Naive thymus-derived CD8-positive, alpha-beta T cell (primary cell): ENCODE results near the gene SCNN1G. TPM values are rescaled to one million over a fixed set of nuclear protein-coding genes. Genes with fewer than 3 reads are reported as not detected.
A peak's percentile ranks its signal among the peaks of the same experiment; 100 is the strongest.
"Not testable (repeated sequence)": the region's sequence is repeated elsewhere in the genome, so short reads cannot be mapped to it uniquely, and the experiment has no call there.

Experiments used
- ATAC-seq, 2 donors: fragments of 150-1000 bp; cut with Tn5 transposase in 1 of 2; sonication (Bioruptor Pico), chemical (Tn5 transposase) in 1 of 2; 1 replicate in 1 of 2; 2 replicates in 1 of 2; pipeline ENCODE4 v1.10.0; 2021; ENCODE audit warnings: mild to moderate bottlenecking in 2 of 2, moderate library complexity in 2 of 2
- POLR2A ChIA-PET: fragments of 350-600 bp; sonication (Branson Sonifier 250); formaldehyde crosslinking; loops from one replicate; lab custom pipeline; 2021; ENCODE audit warnings: antibody characterized with exemption; lab: Charles Lee
- DNase-seq, 10 donors: peaks; one replicate each; pipeline versions ENCODE4 v3.0.0 to v3.0.0-alpha.2; 2020 to 2022
- H3K27ac Mint-ChIP-seq, 10 donors: one replicate each; pipeline ENCODE4 v1.8.0; 2020 to 2022; ENCODE audit warnings: mild to moderate bottlenecking in 10 of 10, mixed read lengths in 10 of 10, moderate library complexity in 4 of 10, inconsistent platforms in 1 of 10
- H3K27me3 Mint-ChIP-seq, 5 donors: one replicate each; pipeline ENCODE4 v1.8.0; 2021 to 2022; ENCODE audit warnings: mixed read lengths in 5 of 5
- H3K36me3 Mint-ChIP-seq, 3 donors: one replicate each; pipeline ENCODE4 v1.8.0; 2020 to 2022; ENCODE audit warnings: mixed read lengths in 3 of 3, mild to moderate bottlenecking in 2 of 3, inconsistent platforms in 1 of 3
- H3K4me1 Mint-ChIP-seq, 4 donors: one replicate each; pipeline ENCODE4 v1.8.0; 2021 to 2022; ENCODE audit warnings: mixed read lengths in 4 of 4
- H3K4me3 Mint-ChIP-seq, 10 donors: one replicate each; pipeline ENCODE4 v1.8.0; 2020 to 2022; ENCODE audit warnings: mild to moderate bottlenecking in 10 of 10, mixed read lengths in 10 of 10, moderate library complexity in 6 of 10, inconsistent platforms in 1 of 10
- H3K9me3 Mint-ChIP-seq, 9 donors: one replicate each; pipeline ENCODE4 v1.8.0; 2020 to 2022; ENCODE audit warnings: mixed read lengths in 9 of 9, mild to moderate bottlenecking in 3 of 9, inconsistent platforms in 1 of 9, moderate library complexity in 1 of 9
- polyA plus RNA-seq, 3 donors: library from polyadenylated mRNA; unstranded; fragments of 300-500 nt; fragmentation: Illumina TruSeq; gene quantifications; one replicate each; pipeline ENCODE4 v1.2.3, GENCODE V29; 2021
- total RNA-seq, 8 experiments: library from RNA in 2 of 8; stranded (reverse) in 2 of 8; gene quantifications; one replicate each; pipeline ENCODE4 v1.2.3 and lab custom pipeline; 2021 to 2026

The SCNN1G gene
- total and polyA plus RNA-seq, 5 experiments from 2014 or later: not detected

DNA sequence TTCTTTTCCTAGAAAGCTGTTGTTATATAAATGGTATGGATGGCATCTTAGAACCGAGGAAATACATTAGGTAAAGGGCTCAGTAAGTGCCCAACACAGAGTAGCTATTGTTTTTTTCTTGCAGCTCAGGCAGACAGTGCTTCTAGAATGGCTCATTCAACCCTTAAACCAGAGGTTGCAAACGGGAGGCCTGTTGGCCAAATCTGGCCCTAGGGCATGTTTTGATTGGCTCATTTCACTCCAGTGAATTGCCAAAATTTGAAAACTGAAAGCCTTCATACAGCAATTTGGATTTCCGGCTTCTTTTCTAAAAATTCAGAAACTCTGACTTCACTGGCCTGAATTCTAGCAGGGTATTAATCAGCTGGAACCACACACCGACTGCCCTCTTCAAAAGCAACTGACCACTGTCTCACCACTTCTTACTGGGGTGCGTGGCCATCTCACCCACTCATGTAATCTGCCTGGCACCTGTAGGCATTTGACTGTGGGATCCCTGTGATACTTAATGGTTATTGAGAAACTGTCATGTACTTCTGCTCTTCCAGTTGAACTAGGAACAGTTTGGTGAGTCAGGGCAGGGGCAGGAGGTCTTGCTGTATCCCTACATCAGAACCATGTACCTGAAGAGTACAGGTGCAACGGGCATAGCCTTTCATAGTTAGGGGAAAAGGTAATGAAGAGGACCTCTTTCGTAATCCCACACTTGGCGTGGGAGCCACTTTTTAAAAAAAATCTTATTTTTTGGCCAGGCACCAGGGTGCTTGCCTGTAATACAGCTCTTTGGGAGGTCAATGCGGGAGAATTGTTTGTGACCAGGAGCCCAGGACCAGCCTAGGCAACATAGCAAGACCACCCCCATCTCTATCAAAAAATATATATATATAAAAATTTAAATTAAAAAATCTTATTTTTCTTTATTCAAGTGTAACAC is 66.0 kb downstream of the SCNN1G start:
- Mint-ChIP-seq H3K27me3 (peaks cover 0 to 11% (median 3%) of the 10 kb centered on the region in 5 donors), H3K9me3 (peaks cover 0 to 26% (median 12%) of the 10 kb centered on the region in 9 donors), H3K4me1 (no peaks in the 10 kb centered on the region), H3K4me3 (no peak overlapping the region), H3K27ac (no peak overlapping the region), H3K36me3 (peaks cover 0 to 18% (median 0%) of the 10 kb centered on the region in 3 donors)
- DNase-seq (no peak), ATAC-seq (no peak)
- POLR2A ChIA-PET: no interaction called here

DNA sequence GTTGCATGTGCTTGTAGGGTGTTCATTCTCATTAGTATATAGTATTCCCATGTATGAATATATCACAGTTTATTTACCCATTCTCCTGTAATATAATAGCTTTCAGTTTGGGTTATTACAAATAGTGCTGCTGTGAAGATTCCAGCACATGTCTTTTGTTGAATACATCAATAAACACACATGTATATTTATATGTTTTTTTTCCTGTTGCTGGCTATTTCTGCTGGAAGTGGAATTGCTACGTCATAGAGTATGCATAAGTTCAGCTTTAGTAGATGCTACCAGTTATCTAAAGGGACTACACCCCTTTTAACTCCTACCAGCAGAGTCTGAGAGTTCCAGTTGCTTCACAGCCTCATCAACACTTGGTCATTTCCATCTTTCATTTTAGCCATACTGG is 67.3 kb downstream of the SCNN1G start:
- DNase-seq (no peak), ATAC-seq (no peak)
- Mint-ChIP-seq H3K36me3 (peaks cover 0 to 10% (median 0%) of the 10 kb centered on the region in 3 donors), H3K4me1 (no peaks in the 10 kb centered on the region), H3K4me3 (no peak overlapping the region), H3K27ac (peak overlapping the region in 1 of 10 donors; percentile 51), H3K27me3 (peaks cover 0 to 11% (median 3%) of the 10 kb centered on the region in 5 donors), H3K9me3 (peaks cover 0 to 18% (median 6%) of the 10 kb centered on the region in 9 donors)
- POLR2A ChIA-PET: no interaction called here

DNA sequence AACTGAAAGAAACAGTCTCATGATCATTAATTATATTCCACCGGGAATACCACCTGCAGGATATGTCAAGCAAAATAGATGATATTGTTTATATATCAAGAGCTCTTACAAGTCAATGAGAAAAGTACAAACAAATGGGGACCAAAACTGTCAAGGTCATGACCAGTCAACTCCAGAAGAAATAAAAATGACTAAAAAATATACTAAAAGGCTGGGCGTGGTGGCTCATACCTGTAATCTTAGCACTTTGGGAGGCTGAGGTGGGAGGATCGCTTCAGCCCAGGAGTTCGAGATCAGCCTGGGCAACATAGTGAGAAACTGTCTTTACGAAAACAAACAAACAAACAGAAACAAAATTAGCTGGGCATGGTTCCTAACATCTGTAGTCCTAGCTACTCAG is 69.8 kb downstream of the SCNN1G start:
- ATAC-seq: no peak

DNA sequence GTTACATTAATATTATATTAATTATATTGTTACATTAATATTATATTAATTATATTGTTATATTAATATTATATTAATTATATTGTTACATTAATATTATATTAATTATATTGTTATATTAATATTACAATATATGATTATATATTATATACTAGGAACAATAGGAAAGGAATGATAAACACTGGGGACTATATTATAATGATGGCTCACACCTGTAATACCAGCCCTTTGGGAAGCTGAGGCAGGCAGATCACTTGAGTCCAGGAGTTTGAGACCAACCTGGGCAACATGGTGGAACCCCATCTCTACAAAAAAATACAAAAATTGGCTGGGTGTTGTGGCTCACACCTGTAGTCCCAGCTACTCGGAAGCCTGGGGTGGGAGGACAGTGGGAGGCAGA is 71.1 kb downstream of the SCNN1G start:
- Mint-ChIP-seq H3K27me3 (peaks cover 5 to 19% (median 10%) of the 10 kb centered on the region in 5 donors), H3K9me3 (peaks cover 0 to 15% (median 6%) of the 10 kb centered on the region in 9 donors)
- POLR2A ChIA-PET, DNase-seq, H3K4me1 Mint-ChIP-seq, H3K4me3 Mint-ChIP-seq, H3K36me3 Mint-ChIP-seq, H3K27ac Mint-ChIP-seq, ATAC-seq: not testable (repeated sequence)

More for the DNA sequence above, 69.8 kb downstream of the SCNN1G start:
- peaks cover 0 to 9% (median 5%) of the 10 kb centered on the region in 5 donors for H3K27me3 Mint-ChIP-seq
- peaks cover 0 to 15% (median 3%) of the 10 kb centered on the region in 9 donors for H3K9me3 Mint-ChIP-seq
- no peak overlapping the region for H3K4me3 Mint-ChIP-seq
- no peaks in the 10 kb centered on the region for H3K4me1 Mint-ChIP-seq
- no peak for DNase-seq
- POLR2A ChIA-PET: no interaction called here
- no peak overlapping the region for H3K27ac Mint-ChIP-seq
- peaks cover 0 to 9% (median 0%) of the 10 kb centered on the region in 3 donors for H3K36me3 Mint-ChIP-seq

DNA sequence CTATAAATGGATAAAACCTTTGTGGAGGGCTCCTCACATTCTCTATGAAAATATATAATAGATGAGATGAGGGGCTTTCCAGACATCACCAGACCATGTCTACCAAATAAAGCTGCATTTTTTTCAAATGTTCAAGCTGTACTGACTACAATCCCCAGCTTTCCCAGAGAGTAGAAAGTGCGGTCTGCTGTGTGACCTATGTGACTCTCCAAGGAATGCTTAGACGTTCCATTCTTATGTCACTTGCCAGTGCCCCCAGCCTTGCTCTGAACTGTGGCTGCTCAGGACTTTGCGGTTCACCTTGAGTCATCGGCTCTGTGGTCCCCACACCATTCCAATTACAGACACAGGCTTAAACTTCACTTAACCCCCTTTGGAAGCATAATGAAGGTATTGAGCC is 71.8 kb downstream of the SCNN1G start:
- peaks cover 5 to 19% (median 10%) of the 10 kb centered on the region in 5 donors for H3K27me3 Mint-ChIP-seq
- ATAC-seq: peak in 1 of 2 donors; percentile 72
- H3K36me3 Mint-ChIP-seq: peaks cover 0 to 9% (median 0%) of the 10 kb centered on the region in 3 donors
- POLR2A ChIA-PET: no interaction called here
- H3K4me3 Mint-ChIP-seq: no peak overlapping the region
- H3K4me1 Mint-ChIP-seq: no peaks in the 10 kb centered on the region
- H3K9me3 Mint-ChIP-seq: peaks cover 0 to 12% (median 6%) of the 10 kb centered on the region in 9 donors
- peak in 2 of 10 donors; percentile 7 to 16 for DNase-seq
- H3K27ac Mint-ChIP-seq: no peak overlapping the region

DNA sequence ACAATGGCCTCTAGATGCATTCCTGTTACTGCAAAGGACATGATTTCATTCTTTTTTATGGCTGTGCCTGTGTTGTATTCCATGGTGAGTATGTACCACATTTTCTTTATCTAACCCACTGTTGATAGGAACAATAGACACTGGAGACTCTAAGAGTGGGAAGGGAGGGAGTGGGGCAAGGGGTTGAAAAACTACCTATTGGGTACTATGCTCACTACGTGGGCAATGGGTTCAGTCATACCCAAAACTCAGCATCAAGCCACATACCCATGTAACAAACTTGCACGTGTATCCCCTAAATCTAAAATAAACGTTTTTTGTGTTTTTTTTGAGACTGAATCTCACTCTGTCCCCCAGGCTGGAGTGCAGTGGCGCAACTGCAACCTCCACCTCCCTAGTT is 72.5 kb downstream of the SCNN1G start:
- H3K9me3 Mint-ChIP-seq: peaks cover 0 to 9% (median 3%) of the 10 kb centered on the region in 9 donors
- peaks cover 0 to 6% (median 0%) of the 10 kb centered on the region in 3 donors for H3K36me3 Mint-ChIP-seq
- H3K4me1 Mint-ChIP-seq: no peaks in the 10 kb centered on the region
- peak overlapping the region in 1 of 10 donors; percentile 30 for H3K27ac Mint-ChIP-seq
- DNase-seq (peak in 1 of 10 donors; percentile 6), ATAC-seq (peak in 1 of 2 donors; percentile 35)
- POLR2A ChIA-PET: no interaction called here
- no peak overlapping the region for H3K4me3 Mint-ChIP-seq
- peaks cover 5 to 22% (median 12%) of the 10 kb centered on the region in 5 donors for H3K27me3 Mint-ChIP-seq

DNA sequence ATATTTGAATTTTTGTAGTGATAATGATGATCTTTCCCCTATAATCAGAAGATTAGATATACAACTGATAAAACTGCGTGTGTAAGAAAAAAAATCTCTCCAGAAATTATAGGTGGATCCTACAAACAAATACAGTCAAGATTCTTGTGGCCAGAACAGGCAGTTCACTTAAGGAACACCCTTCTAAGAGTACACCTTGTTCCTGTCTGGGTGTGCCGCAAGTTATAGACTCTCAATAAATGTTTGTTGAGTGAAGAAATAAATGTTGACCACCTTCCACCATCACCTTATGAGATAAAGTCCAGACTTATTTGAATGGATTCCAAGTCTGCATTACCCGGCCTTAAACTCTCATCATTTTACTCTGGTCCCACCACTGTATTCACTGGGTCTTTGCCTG is 73.9 kb downstream of the SCNN1G start:
- H3K27me3 Mint-ChIP-seq: peaks cover 5 to 19% (median 10%) of the 10 kb centered on the region in 5 donors
- no peaks in the 10 kb centered on the region for H3K36me3 Mint-ChIP-seq
- ATAC-seq (no peak), DNase-seq (no peak)
- POLR2A ChIA-PET: no interaction called here
- peaks cover 0 to 4% (median 0%) of the 10 kb centered on the region in 9 donors for H3K9me3 Mint-ChIP-seq
- H3K27ac Mint-ChIP-seq: no peak overlapping the region
- H3K4me1 Mint-ChIP-seq: no peaks in the 10 kb centered on the region
- H3K4me3 Mint-ChIP-seq: no peak overlapping the region

DNA sequence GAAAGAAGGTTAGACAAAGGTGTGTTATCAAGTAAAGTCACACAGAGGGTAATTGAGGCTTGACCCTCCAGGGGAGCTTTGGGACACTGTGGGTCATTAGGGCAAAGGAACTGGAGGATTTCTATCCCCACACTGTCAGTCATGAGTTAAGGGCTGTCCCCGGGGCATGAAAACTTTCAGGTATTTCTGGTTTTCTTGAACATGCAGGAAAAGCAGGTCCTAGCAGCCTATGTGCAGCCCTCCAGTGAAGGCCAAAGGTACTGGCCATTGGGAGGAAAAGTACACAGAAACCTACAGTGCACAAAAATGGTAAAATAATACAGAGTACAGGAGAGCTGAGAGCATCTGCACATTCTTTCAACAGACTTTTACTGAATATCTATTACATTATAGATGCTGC is 75.1 kb downstream of the SCNN1G start:
- H3K36me3 Mint-ChIP-seq: no peaks in the 10 kb centered on the region
- ATAC-seq (no peak), DNase-seq (no peak)
- no peak overlapping the region for H3K27ac Mint-ChIP-seq
- POLR2A ChIA-PET: interaction anchor here (0.7 kb wide), 1 partner anchor 8 kb away, joined by 3 read pairs; no protein-coding TSS in a partner anchor
- peaks cover 0 to 4% (median 0%) of the 10 kb centered on the region in 9 donors for H3K9me3 Mint-ChIP-seq
- H3K4me1 Mint-ChIP-seq: no peaks in the 10 kb centered on the region
- peaks cover 5 to 15% (median 8%) of the 10 kb centered on the region in 5 donors for H3K27me3 Mint-ChIP-seq
- no peak overlapping the region for H3K4me3 Mint-ChIP-seq

DNA sequence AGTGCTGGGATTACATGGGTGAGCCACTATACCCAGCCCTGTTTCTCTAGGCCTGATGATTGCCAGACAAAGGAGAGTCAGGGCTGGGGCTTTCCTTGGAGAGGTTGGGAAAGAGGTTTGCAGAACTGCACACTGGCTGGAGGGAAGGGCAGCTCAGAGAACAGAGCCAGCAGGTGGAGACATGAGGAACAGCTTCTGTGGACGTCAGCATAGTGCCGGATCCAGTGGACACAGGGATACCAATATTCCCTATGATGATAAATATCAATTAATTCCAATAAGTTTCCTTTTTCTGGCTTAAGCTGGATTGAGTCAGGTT is 76.3 kb downstream of the SCNN1G start:
- Mint-ChIP-seq H3K27me3 (peaks cover 8 to 15% (median 9%) of the 10 kb centered on the region in 5 donors), H3K27ac (peak overlapping the region in 1 of 10 donors; percentile 73), H3K4me3 (no peak overlapping the region), H3K36me3 (no peaks in the 10 kb centered on the region), H3K4me1 (no peaks in the 10 kb centered on the region), H3K9me3 (peaks cover 0 to 4% (median 0%) of the 10 kb centered on the region in 9 donors)
- no peak for ATAC-seq
- POLR2A ChIA-PET: no interaction called here
- no peak for DNase-seq

Other genes starting within 250 kb of the SCNN1G start
- 1 to 10 TPM; 4.6 to 5.2 TPM for gene USP31, start 33.3 kb upstream of the SCNN1G start, total RNA-seq
- under 1 TPM; 0.09 to 0.89 (median 0.34) TPM for gene USP31, start 33.3 kb upstream of the SCNN1G start, polyA plus RNA-seq
- gene SCNN1B, start 119.6 kb downstream of the SCNN1G start, total RNA-seq: not detected
- gene SCNN1B, start 119.6 kb downstream of the SCNN1G start, polyA plus RNA-seq: not detected